HepG2 (cell line): ENCODE measurements around the gene RTEL1. TPM values are rescaled to one million over a fixed set of nuclear protein-coding genes. Genes with fewer than 3 reads are reported as not detected.

Source experiments
- HMGXB3 ChIP-seq: sonication (generic); formaldehyde crosslinking; IDR thresholded peaks from 2 replicates; pipeline ENCODE4 v1.4.0; 2020; ENCODE audit warnings: missing genetic modification reagents, borderline replicate concordance
- KLF12 ChIP-seq: sonication (generic); formaldehyde crosslinking; IDR thresholded peaks from 2 replicates; pipeline ENCODE4 v1.4.0; 2020; ENCODE audit warnings: missing genetic modification reagents, borderline replicate concordance
- MAX ChIP-seq: IDR thresholded peaks from 2 replicates; pipeline ENCODE4 v1.6.1; 2012; ENCODE audit warnings: inconsistent platforms
- PRDM10 ChIP-seq: sonication (generic); formaldehyde crosslinking; IDR thresholded peaks from 2 replicates; pipeline ENCODE4 v1.4.0; 2020; ENCODE audit warnings: low read depth, missing genetic modification reagents
- RARA ChIP-seq: IDR thresholded peaks from 2 replicates; pipeline ENCODE4 v1.6.1; 2016; ENCODE audit warnings: missing genetic modification reagents, missing compliant biosample characterization
- SIX1 ChIP-seq: sonication (generic); formaldehyde crosslinking; IDR thresholded peaks from 2 replicates; pipeline ENCODE4 v1.4.0; 2020; ENCODE audit warnings: missing genetic modification reagents, borderline replicate concordance
- YY1 ChIP-seq: IDR thresholded peaks from 2 replicates; pipeline ENCODE4 v1.6.1; 2011; ENCODE audit warnings: low read length, low read depth, moderate library complexity, mild to moderate bottlenecking; ENCODE audit not compliant: insufficient read depth, insufficient replicate concordance
- ZBTB40 ChIP-seq, 2 experiments: fragments of 450-650 bp in 1 of 2; sonication (generic) in 1 of 2; formaldehyde crosslinking in 1 of 2; IDR thresholded peaks; 2 replicates each; pipeline versions ENCODE4 v1.6.1 to v1.8.0; 2016 to 2022; ENCODE audit warnings: antibody characterized with exemption in 1 of 2, mild to moderate bottlenecking in 1 of 2, missing genetic modification reagents in 1 of 2
- polyA plus RNA-seq, 8 experiments: library from polyadenylated mRNA; depleted of rRNA in 3 of 8; stranded (reverse) in 7 of 8; unstranded in 1 of 8; fragments of >200 nt; fragmentation: Illumina TruSeq in 4 of 8; extraction: Trizol in 4 of 8; gene quantifications; 2 replicates each; pipeline versions ENCODE4 v1.2.1 to v1.2.3, GENCODE V29; 2011 to 2016; ENCODE audit warnings: low read depth in 4 of 8, missing spikeins in 1 of 8, mixed read lengths in 1 of 8; ENCODE audit not compliant: insufficient read depth in 1 of 8
- total RNA-seq, 5 experiments: library from RNA; depleted of rRNA; stranded (reverse); fragments of >200 nt; fragmentation: Illumina TruSeq; extraction: Trizol; gene quantifications; 2 replicates each; pipeline ENCODE4 v1.2.3, GENCODE V29; 2016; ENCODE audit warnings: low read depth in 1 of 5

RTEL1 gene
- total and polyA plus RNA-seq, 2 of the 13 experiments (the other 11 are each of a cell fraction or from before 2014, with no cell fraction given) = 21.8 to 36.4 TPM

- TF ChIP-seq MAX (peak; percentile 62; the same call in 1 of the 2 replicates), ZBTB40 (IDR thresholded peaks at IDR 0.05) (no peak), ZBTB40 (CRISPR knock-in tag; IDR thresholded peaks at IDR 0.05) (peak; percentile 71; the same call in 1 of the 2 replicates), HMGXB3 (CRISPR knock-in tag) (peak; percentile 35; the same call in 1 of the 2 replicates), KLF12 (peak; percentile 85; the same call in 1 of the 2 replicates), SIX1 (peak; percentile 45; the same call in 1 of the 2 replicates), PRDM10 (0 out of 2 replicates have a peak, but pooled peaks have one; percentile 37), RARA (CRISPR knock-in tag) (peak; percentile 90), YY1 (peak; percentile 76)
These were observed 81.3 kb downstream of the RTEL1 start, which contains the start of gene SLC2A4RG (continued) for GRCh38 chr20:63739130-63740069.
